NCI-H526 (cell line): Measurements from ENCODE around the gene CLCN7.

ENCODE experiments used
- DNase-seq, 2 experiments: peaks; one replicate each; lab custom pipeline; 2025; lab: John Stamatoyannopoulos, UW

CLCN7 gene

DNA sequence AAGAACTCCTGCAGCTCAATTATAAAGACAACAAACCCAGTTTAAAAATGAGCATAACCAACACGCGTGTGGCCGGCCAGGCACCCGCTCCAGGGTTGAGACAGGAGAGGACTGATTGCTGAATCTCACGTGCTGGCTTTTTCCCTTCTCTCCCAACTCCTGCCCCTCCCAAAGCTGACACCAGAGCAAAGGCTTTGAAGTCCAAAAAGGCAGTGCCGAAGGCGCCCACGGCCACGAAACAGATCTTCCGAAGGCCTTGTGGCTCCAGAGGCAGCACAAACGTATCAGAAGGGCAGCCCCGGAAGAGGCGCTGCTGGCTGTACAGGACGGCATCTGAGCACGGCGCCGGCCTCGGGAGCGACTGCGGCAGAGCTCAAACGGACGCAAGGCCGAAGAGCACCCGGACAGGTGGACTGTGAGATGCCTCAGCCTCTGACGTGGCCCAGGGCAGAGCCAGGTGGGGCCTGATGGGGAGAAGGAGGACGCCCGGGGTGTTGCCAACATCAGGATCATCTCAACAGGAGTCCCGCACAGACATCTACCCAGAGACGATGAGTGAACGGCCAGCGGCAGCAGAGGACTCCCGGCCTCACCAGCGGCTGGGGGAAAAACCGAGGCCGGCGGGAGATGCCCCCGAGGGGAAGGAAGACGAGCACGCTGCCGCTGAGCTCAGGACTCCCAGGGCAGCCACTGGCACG, 10.5 kb downstream of the CLCN7 start:
- no peak for DNase-seq

- no peak for DNase-seq
These were observed 13.7 kb downstream of the CLCN7 start for GRCh38 chr16:1461146-1461545.

GRCh38 chr16:1460602-1461138, 14.2 kb downstream of the CLCN7 start:
- no peak for DNase-seq

DNA sequence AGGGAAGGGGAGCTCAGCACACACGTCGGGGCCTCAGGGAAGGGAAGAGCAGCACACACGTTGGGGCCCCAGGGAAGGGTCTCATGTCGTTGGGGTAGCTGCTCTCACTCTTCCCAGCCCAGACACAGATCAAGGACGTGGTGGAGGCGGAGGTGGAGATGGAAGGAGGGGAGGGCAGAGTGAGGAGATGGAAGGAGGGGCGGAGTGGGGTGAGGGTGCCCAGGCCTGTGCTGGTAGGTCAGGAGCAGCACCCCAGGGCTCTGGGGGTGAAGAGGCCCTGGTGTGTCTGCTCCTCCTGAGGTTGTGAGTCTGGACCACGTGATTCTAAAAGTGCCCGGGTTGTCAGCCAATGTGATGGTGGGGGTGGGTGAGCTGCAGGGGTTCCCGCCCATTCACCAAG, 14.9 kb downstream of the CLCN7 start:
- no peak for DNase-seq

GRCh38 chr16:1458977-1459341, 15.9 kb downstream of the CLCN7 start:
- DNase-seq = no peak

- no peak for DNase-seq
These were observed 16.4 kb downstream of the CLCN7 start for GRCh38 chr16:1458336-1458976.

DNA sequence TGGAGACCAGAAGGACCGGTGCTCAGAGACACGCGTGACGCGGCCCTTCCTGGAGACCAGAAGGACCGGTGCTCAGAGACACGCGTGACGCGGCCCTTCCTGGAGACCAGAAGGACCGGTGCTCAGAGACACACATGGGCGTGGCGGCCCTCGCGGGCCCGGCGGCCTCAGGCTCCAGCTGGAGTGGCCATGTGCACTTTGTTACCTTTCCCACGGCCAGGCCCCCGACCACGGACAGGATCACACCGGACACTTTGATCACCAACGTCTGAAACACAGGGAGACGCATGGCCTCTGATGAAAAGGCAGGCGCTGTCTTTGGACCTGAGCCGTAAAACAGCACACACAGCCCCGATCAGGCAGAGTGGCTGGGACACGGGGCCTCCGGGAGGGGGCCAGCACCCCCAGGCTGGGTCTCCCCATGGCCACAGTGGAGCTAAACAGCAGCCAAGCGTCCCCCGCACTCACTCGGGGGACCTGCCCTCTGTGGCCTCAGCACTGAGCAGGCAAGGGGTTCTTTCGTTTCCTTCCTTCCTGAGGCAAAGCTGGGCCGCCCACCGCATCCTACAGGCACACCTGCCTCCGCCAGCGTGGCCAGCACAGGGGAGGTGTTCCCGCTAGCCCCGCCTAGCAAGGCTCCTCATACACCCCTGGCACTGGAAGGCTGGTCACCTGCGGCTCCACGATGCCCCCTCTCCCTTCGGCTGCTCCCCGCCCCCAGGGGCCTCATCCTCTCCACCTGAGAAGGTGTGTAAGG, 17.2 kb downstream of the CLCN7 start:
- DNase-seq = no peak

- DNase-seq = no peak
These were observed 17.9 kb downstream of the CLCN7 start for GRCh38 chr16:1456951-1457350.

DNA sequence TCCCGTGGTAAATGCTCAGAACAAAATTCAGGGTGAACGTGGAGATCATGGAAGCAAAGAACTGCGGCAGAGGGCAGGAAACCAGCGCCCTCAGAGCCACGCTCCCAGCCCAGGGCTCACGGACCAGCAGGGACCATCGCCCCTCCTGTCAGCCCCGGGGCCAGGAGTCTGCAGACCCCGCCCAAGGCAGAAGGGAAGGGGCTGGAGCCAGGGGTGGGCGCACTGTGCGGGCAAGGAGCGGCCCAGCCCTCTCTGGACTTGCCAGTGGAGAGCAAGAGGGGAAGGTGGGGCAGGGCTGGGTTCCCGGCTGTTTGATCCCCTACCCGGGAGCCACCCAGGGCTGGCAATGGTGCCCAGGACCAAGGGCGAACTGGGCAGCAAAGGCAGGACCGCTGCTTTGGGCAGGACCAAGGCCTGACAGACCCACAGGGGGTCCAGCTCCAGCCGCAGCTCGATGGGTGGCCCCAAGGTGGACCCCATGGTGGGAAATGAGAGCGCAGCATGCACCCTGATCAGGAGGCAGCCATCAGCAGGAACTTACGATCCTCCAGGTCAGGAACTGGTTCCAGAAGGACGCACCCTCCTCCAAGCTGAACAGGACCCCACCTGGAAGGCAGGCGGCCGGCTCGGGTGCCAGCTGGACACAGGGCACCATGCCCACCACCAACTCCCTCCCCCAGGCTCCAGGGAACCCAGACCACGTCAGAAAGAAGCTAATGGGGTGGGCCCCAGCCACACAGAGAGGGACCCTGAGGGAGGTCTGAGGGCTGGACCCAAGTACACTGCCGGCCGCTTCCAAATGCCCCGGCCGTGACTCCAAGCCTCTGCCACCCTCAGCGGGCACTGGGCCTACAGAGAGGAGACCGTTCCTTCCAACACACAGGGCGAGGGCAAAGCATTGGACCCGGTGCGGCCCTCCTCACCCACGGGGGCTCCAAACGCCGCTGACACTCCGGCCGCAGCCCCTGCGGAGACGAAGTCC, 19.3 kb downstream of the CLCN7 start:
- DNase-seq = no peak

- no peak for DNase-seq
These were observed 20.3 kb downstream of the CLCN7 start for GRCh38 chr16:1454561-1454960.

DNA sequence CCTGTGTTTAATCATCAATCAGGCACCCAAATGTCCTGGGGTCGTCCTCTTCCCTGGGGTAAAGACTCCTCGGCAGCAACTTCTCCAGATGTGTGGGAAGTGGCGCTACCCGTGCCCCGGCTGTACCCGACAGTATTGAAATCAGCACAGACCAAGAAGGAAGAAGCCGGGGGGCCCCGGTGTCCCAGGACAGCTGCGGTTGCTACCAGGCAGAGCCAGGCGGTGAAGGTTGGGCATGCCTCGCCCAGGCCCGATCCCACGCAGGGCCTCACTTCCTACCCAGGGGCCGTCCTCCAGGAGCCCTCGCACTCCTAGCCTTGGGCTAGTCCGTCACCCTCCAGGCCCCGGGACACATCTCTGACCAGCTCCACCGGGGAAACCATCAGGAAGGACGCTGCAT, 21.5 kb downstream of the CLCN7 start:
- DNase-seq = no peak

DNA sequence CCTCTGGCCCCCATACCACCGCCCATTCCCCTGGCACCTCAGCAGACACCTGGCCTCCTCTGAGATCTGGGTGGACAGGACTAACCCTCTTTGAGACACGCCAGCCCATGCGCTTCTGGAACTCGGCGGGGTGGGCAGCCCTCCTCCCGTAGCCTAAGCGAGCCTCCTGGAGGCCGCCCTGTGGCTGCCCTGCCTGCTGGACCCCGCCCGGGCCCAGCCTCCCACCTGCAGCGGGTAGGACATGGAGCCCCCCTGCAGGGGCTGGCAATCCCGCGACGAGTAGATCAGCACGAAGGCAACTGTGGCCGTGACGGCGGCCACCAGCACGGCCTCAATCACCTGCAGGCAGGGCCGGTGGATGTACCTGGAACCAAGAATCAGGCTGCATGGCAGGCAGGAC, 22.3 kb downstream of the CLCN7 start:
- no peak for DNase-seq

DNA sequence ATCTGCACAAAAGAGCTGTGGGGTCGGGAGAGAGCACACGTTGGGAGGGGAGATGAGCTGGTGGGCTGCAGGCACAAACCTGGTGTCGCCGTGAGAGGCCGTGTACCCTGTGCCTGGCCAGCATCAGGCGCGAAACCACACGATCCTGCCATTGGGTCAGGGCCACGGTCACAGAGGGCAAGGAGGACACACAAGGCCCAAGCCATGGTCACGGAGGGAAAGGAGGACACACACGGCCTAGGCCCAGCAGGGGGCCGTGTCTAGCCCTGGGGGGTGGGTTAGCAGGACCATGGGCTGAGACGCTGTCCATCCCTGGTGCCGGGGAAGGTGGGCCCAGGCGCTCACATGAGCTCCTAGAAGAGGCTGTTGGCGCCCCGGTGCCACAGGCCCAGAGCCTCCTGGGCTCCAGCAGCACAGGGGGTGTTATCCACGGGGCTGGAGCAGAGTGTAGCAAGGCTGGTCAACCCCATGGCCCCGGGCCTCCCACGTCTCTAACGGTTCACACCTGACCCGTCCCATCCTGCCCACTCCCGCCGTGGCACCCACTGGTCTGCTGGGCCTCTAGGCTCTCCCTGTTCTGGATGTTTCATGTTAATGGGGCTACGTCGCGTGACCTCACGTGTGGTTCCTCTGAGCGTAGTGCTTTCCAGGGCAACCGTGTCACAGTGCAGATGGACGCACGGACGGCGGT, 23.0 kb downstream of the CLCN7 start:
- DNase-seq = no peak

- DNase-seq = no peak
These were observed 24.0 kb downstream of the CLCN7 start for GRCh38 chr16:1450841-1451240.

DNA sequence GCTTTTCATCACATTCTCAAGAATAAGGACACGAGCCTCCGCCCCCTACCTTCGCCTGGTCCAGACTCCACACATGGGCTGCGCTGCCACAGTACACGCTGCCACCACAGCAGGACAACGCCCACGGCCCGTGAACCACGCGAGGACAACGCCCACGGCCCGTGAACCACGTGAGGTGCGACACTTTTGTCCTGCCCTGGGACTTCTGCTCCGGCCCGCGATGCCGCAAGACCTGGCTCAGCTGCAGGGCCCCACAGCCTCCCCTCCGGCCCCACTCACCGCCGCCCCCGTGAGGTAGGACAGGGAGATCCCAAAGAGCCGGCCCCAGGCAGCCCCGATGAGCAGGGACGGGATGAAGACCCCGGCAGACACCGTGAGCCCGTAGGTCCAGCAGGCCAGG, 24.6 kb downstream of the CLCN7 start:
- DNase-seq = no peak

GRCh38 chr16:1449201-1449788, 25.5 kb downstream of the CLCN7 start:
- no peak for DNase-seq

DNA sequence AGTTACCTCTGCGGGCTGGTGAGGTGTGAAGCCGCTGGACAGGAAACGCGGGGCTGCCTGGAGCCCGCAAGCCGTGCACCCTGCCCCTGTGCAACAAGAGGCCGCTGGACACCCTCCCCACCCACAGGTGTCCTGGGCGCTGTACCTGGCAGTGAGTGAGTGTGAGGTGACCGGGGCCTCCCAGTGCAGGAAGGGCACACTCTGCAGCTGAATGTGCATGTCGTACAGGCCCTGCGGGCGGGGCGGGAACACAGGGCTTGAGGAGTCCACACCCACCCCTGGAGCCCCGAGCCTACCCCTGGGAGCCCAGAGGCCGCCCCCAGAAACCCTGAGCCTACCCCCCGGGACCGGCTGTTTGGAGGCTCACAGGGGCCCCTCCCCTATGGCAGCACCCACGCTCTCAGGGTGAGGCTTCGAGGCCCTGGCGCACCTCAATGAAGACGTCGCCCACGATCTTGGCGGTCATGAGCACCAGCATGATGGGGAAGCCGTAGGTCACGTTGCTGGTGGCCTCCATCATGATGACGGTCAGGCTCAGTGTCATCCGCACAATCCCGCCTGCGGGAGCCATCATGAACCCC, 26.2 kb downstream of the CLCN7 start:
- DNase-seq = no peak

DNA sequence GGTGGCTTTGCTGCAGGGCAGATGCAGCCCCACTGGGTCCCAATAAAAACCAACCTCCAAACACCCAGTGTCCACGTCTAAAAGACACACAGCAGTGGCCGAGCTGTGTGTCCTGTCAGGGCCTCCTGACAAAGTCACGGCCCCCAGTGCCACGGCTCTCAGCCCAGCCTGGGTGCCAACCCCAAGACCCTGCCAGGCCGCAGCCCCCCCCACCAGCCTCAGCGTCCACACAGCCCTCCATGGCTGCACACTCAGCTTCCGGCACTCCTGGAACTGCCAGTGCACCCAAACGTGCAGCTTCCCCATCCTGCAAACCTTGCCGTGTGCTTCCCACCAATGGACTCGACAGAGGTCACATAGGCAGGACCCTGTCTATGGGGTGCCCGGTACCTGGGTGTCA, 26.9 kb downstream of the CLCN7 start:
- DNase-seq = no peak

DNA sequence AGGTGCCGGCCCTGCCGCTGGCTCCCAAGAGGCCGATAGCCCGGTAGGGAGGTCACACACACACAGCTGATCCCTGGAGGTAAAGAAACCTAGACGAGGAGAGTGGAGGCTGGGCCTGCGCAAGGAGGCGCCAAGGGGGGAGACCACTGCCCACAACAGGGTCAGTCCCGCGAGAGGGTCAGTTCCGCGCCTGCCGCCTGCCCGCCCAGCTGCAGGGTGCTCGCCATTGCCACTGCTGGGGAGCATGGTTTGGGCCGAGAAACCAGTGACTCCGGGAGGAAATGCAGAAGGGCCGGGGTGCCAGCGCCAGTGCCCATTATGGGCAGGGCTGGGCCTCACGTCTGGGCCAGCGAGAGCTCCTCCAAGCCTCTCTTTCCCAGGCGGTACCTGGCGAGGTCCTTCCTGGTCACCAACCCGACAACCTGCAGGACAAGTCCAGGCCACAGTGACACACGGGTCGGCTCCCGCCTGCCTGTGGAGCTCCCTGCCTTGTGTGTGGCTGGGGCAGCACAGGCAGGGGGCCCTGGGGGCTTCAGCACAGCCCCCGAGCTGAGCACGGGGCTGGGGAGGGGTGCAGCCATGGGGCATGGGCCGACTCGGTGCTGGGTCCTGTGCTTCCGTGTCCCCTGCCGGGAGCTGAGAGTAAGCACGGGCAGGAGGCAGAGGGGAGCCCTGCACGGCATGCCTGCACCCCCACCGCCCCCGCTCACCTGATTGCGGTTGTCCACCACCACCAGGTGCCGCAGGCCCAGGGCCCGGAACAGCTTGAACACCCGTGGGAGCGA, 28.3 kb downstream of the CLCN7 start:
- DNase-seq = no peak
